GM21515 (cell line): ENCODE results near the gene RFXANK.
"Not testable (repeated sequence)": the region's sequence is repeated elsewhere in the genome, so short reads cannot be mapped to it uniquely, and the experiment has no call there.

Experiments used
- ATAC-seq: cut with Tn5 transposase; IDR thresholded peaks from one replicate; pipeline ENCODE4 v1.9.1; 2021; ENCODE audit not compliant: unreplicated experiment

Gene RFXANK

GRCh38 chr19:19205416-19206410 is 13.7 kb downstream of the RFXANK start:
- no peak for ATAC-seq

- ATAC-seq = no peak
Measured at GRCh38 chr19:19206938-19207337, 14.9 kb downstream of the RFXANK start.

GRCh38 chr19:19207637-19208572 is 15.8 kb downstream of the RFXANK start:
- no peak for ATAC-seq

GRCh38 chr19:19209372-19209771 is 17.3 kb downstream of the RFXANK start:
- ATAC-seq = no peak

GRCh38 chr19:19211499-19212420 is 19.7 kb downstream of the RFXANK start, which contains the start of gene NCAN:
Gene NCAN (plus strand): TSS chr19:19211958. CDS start chr19:19216954, 4,996 bp downstream.
- ATAC-seq = no peak

GRCh38 chr19:19212916-19213315 is 20.9 kb downstream of the RFXANK start:
- ATAC-seq = no peak

- ATAC-seq = no peak
Measured at GRCh38 chr19:19213426-19214158, 21.5 kb downstream of the RFXANK start.

- ATAC-seq = no peak
Measured at GRCh38 chr19:19214159-19214490, 22.1 kb downstream of the RFXANK start.

GRCh38 chr19:19214892-19215291 is 22.8 kb downstream of the RFXANK start:
- no peak for ATAC-seq

GRCh38 chr19:19215792-19216191 is 23.7 kb downstream of the RFXANK start:
- no peak for ATAC-seq

GRCh38 chr19:19217099-19217498 is 25.0 kb downstream of the RFXANK start:
- no peak for ATAC-seq

- no peak for ATAC-seq
Measured at GRCh38 chr19:19218911-19219310, 26.9 kb downstream of the RFXANK start.

GRCh38 chr19:19221000-19221399 is 28.9 kb downstream of the RFXANK start:
- not testable (repeated sequence) for ATAC-seq

GRCh38 chr19:19223060-19223459 is 31.0 kb downstream of the RFXANK start:
- ATAC-seq = no peak

- ATAC-seq = no peak
Measured at GRCh38 chr19:19223636-19224035, 31.6 kb downstream of the RFXANK start.

- ATAC-seq = no peak
Measured at GRCh38 chr19:19224150-19224851, 32.2 kb downstream of the RFXANK start.

- no peak for ATAC-seq
Measured at GRCh38 chr19:19224852-19225494, 32.9 kb downstream of the RFXANK start.

- ATAC-seq = no peak
Measured at GRCh38 chr19:19226204-19226603, 34.1 kb downstream of the RFXANK start.

- no peak for ATAC-seq
Measured at GRCh38 chr19:19226663-19227062, 34.6 kb downstream of the RFXANK start.
